ENCODE data around the gene SIRT2. TPM values are rescaled to one million over a fixed set of nuclear protein-coding genes. Genes with fewer than 3 reads are reported as not detected.

Gene SIRT2
- polyA plus RNA-seq, 1 experiment, result 45.5 TPM

- Histone ChIP-seq H3K4me3 (ENCODE audit: low read depth, low read length) (no peak overlapping the region), H3K27me3 (ENCODE audit: control insufficient read depth, insufficient read depth, low read length) (no peaks in the 10 kb centered on the region), H3K9me3 (ENCODE audit: control insufficient read depth, insufficient read depth, low read length) (no peaks in the 10 kb centered on the region; the same call in 1 of the 2 replicates), H3K27ac (ENCODE audit: low read depth, low read length) (no peak overlapping the region)
- ChIA-PET CTCF (interaction anchor here (2.9 kb wide), 1 partner anchor 13 kb away, joined by 17 read pairs; the partner anchor contains the start of genes MRPS12 and SARS2), POLR2A (interaction anchor here (0.8 kb wide), 1 partner anchor 18 kb away, joined by 3 read pairs; the partner anchor contains the start of genes NFKBIB and SIRT2)
- DNase-seq (ENCODE audit: low read depth, low spot score), result no peak
- no peak for TF ChIP-seq CTCF (IDR thresholded peaks at IDR 0.05; ENCODE audit: low read depth, low read length)
Measured at GRCh38 chr19:38917516-38917915, 18.1 kb upstream of the SIRT2 start.

DNA sequence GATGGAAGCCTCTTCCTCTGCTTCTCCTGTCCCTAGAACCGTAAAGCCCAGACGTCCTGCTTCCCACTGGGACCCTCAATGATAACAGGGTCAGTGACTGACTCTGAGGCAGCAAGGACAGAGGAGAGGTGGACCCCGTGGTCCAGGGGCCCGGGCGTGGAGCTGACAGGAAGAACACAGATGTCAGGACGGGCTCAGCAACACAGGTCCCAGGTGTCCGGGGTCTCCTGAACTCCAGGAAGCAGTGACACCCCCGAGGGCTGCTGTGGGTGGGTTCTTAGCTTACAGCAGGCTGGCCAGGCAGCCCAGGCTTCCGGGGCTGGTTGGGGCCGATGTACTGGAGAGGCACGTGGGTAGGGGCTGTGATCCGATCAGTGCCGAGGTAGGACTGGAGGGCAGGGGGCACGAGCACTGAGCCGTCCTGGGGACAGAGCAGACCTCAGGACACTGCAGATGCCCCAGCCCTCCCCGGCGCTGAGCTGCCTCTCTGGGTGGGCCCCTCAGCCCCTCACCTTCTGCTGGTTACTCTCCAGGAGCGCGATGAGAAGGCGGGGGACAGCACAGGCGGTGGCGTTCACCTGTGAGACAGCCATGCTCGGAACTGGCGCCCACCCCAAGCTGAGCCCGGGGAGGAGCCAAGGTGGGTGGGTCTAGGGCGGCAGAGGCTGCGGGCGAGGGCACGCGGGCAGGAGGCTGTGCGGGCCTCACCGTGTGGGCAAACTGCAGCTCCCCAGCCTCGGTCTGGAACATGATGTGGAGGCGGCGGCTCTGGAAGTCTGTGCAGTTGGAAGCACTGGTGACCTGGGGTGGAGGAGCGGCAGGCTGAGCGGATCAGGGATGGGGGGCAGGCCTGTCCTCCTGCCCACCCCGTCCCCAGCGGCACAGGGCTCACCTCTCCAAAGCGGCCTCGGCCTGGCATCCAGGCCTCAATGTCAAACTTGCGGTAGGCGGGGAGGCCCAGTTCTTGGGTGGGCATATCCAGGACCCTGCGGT, 16.2 kb upstream of the SIRT2 start:
- H3K27me3 ChIP-seq (ENCODE audit: control insufficient read depth, insufficient read depth, low read length), result peaks cover 10% of the 10 kb centered on the region
- DNase-seq (ENCODE audit: low read depth, low spot score), result no peak
- no peaks in the 10 kb centered on the region for H3K9me3 ChIP-seq (ENCODE audit: control insufficient read depth, insufficient read depth, low read length)
- no peak overlapping the region for H3K27ac ChIP-seq (ENCODE audit: low read depth, low read length)
- POLR2A ChIA-PET, result no interaction called here
- no peak for TF ChIP-seq CTCF (IDR thresholded peaks at IDR 0.05; ENCODE audit: low read depth, low read length)
- CTCF ChIA-PET, result no interaction called here
- no peak overlapping the region for H3K4me3 ChIP-seq (ENCODE audit: low read depth, low read length)

DNA sequence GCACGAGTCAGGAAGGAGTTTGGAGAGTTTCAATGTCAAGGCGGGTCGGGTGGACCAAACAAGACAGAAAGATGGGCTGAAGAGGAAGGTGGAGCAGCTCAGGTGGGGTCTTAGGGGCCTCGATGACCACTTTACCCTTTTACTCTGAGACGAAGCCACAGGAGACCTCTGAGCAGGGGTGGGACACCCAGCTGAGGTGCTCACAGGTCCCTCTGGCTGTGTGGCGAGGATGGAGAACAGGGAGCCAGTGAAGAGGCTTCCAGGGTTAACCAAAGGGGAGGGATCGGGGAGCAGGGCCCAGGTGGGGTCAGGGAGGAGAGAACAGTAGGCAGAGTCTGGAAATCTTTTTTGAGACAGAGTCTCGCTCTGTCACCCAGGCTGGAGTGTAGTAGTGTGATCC, 14.5 kb upstream of the SIRT2 start:
- ChIA-PET CTCF (interaction anchor here (1.4 kb wide), 1 partner anchor 16 kb away, joined by 3 read pairs; the partner anchor contains the start of genes MRPS12 and SARS2), POLR2A (no interaction called here)
- no peak overlapping the region for H3K4me3 ChIP-seq (ENCODE audit: low read depth, low read length)
- no peaks in the 10 kb centered on the region for H3K9me3 ChIP-seq (ENCODE audit: control insufficient read depth, insufficient read depth, low read length)
- H3K27me3 ChIP-seq (ENCODE audit: control insufficient read depth, insufficient read depth, low read length), result peaks cover 10% of the 10 kb centered on the region
- H3K27ac ChIP-seq (ENCODE audit: low read depth, low read length), result no peak overlapping the region
- DNase-seq (ENCODE audit: low read depth, low spot score), result no peak
- no peak for TF ChIP-seq CTCF (IDR thresholded peaks at IDR 0.05; ENCODE audit: low read depth, low read length)

GRCh38 chr19:38912600-38913514, 13.4 kb upstream of the SIRT2 start:
- H3K27ac ChIP-seq (ENCODE audit: low read depth, low read length), result no peak overlapping the region
- POLR2A ChIA-PET, result interaction anchor here (1.4 kb wide), 1 partner anchor 64 kb away, joined by 3 read pairs; no protein-coding TSS in a partner anchor
- peaks cover 10% of the 10 kb centered on the region for H3K27me3 ChIP-seq (ENCODE audit: control insufficient read depth, insufficient read depth, low read length)
- CTCF ChIA-PET, result interaction anchor here (1.1 kb wide), 1 partner anchor 26 kb away, joined by 5 read pairs; no protein-coding TSS in a partner anchor
- H3K9me3 ChIP-seq (ENCODE audit: control insufficient read depth, insufficient read depth, low read length), result peaks cover 2% of the 10 kb centered on the region
- H3K4me3 ChIP-seq (ENCODE audit: low read depth, low read length), result no peak overlapping the region
- TF ChIP-seq CTCF (IDR thresholded peaks at IDR 0.05; ENCODE audit: low read depth, low read length), result no peak
- DNase-seq (ENCODE audit: low read depth, low spot score), result no peak

Measured in AG04450 (cell line).